Stimulated activated CD4-positive, alpha-beta T cell treated with anti-CD3 and anti-CD28 coated beads, Interleukin-4, amount 100 ng/mL, for 48 hours (primary cell): ENCODE measurements around the gene MDM1.

Experiments used
- DNase-seq, 2 donors: peaks; one replicate each; pipeline ENCODE4 v3.0.0-alpha.2; 2020; ENCODE audit warnings: low read depth in 2 of 2

MDM1 gene

GRCh38 chr12:68356060-68356695, 24.0 kb upstream of the MDM1 start:
- no peak for DNase-seq

GRCh38 chr12:68354977-68355541, 22.9 kb upstream of the MDM1 start:
- DNase-seq: no peak

- no peak for DNase-seq
Measured at GRCh38 chr12:68352067-68352466, 19.9 kb upstream of the MDM1 start.

GRCh38 chr12:68350753-68351152, 18.6 kb upstream of the MDM1 start:
- DNase-seq: no peak

- DNase-seq: no peak
Measured at GRCh38 chr12:68349921-68350606, 17.9 kb upstream of the MDM1 start.

- no peak for DNase-seq
Measured at GRCh38 chr12:68349220-68349621, 17.1 kb upstream of the MDM1 start.

GRCh38 chr12:68348419-68348818, 16.3 kb upstream of the MDM1 start:
- DNase-seq: no peak

- DNase-seq: no peak
Measured at GRCh38 chr12:68345763-68346162, 13.6 kb upstream of the MDM1 start.

GRCh38 chr12:68344126-68344525, 12.0 kb upstream of the MDM1 start:
- DNase-seq: no peak

- DNase-seq: no peak
Measured at GRCh38 chr12:68342966-68343365, 10.8 kb upstream of the MDM1 start.

GRCh38 chr12:68341822-68342221, 9.7 kb upstream of the MDM1 start:
- no peak for DNase-seq

GRCh38 chr12:68340404-68341270, 8.5 kb upstream of the MDM1 start:
- DNase-seq: no peak

GRCh38 chr12:68336889-68337303, 4.7 kb upstream of the MDM1 start:
- DNase-seq: no peak

- DNase-seq: no peak
Measured at GRCh38 chr12:68335462-68335861, 3.3 kb upstream of the MDM1 start.

GRCh38 chr12:68334132-68334531, 2.0 kb upstream of the MDM1 start:
- DNase-seq: no peak

- no peak for DNase-seq
Measured at GRCh38 chr12:68332728-68333630, 817 bp upstream of the MDM1 start.

GRCh38 chr12:68331500-68331868, 678 bp downstream of the MDM1 start:
- no peak for DNase-seq

GRCh38 chr12:68327896-68328295, 4.3 kb downstream of the MDM1 start:
- DNase-seq: no peak

- no peak for DNase-seq
Measured at GRCh38 chr12:68326716-68327115, 5.4 kb downstream of the MDM1 start.

- DNase-seq: no peak
Measured at GRCh38 chr12:68325966-68326365, 6.2 kb downstream of the MDM1 start.

- DNase-seq: no peak
Measured at GRCh38 chr12:68324531-68324930, 7.6 kb downstream of the MDM1 start.
